Measurements from ENCODE around the gene CAB39. TPM values are rescaled to one million over a fixed set of nuclear protein-coding genes. Genes with fewer than 3 reads are reported as not detected.

Gene CAB39
- total and polyA plus RNA-seq, 2 donors (not counting 3 experiments of a cell fraction or from before 2014, with no cell fraction given), result 25.7 to 53.7 TPM

GRCh38 chr2:230716588-230716987, 3.9 kb downstream of the CAB39 start:
- TF ChIP-seq FOS (IDR thresholded peaks at IDR 0.05; ENCODE audit: borderline replicate concordance, insufficient read depth, low read length) (no peak), GATA2 (IDR thresholded peaks at IDR 0.05; ENCODE audit: insufficient read depth, insufficient read length, low read depth, low read length) (no peak), POLR2A (IDR thresholded peaks at IDR 0.05; ENCODE audit: low read depth, low read length) (no peak)
- peaks cover 0 to 3% of the 10 kb centered on the region in 2 experiments for H3K36me3 ChIP-seq (ENCODE audit: control insufficient read depth in 2 of 2, extremely low read depth in 1 of 2, insufficient read depth in 2 of 2, low read length in 2 of 2)
- DNase-seq (ENCODE audit: low read depth, low spot score) (no peak), FAIRE-seq (no peak)
- H4K20me1 ChIP-seq (replicated peaks; ENCODE audit: control insufficient read depth, extremely low read depth, insufficient read depth, low read length), result peaks cover 23% of the 10 kb centered on the region
- H3K27me3 ChIP-seq (ENCODE audit: control insufficient read depth in 2 of 2, insufficient read depth in 2 of 2, low read length in 2 of 2), result no peaks in the 10 kb centered on the region
- H3K9me1 ChIP-seq (replicated peaks; ENCODE audit: control insufficient read depth, extremely low read depth, insufficient read depth, low read length), result no peaks in the 10 kb centered on the region
- no peak overlapping the region for H3K9ac ChIP-seq (replicated peaks; ENCODE audit: extremely low read depth, insufficient read depth, low read length)
- BruUV-seq (replicated peaks), result no TSS peak
- H3K9me3 ChIP-seq (replicated peaks; ENCODE audit: control insufficient read depth, insufficient read depth, low read length), result no peaks in the 10 kb centered on the region
- H3K27ac ChIP-seq (ENCODE audit: insufficient read depth, low read depth, low read length), result no peak overlapping the region
- no peak overlapping the region for H3K4me2 ChIP-seq (ENCODE audit: insufficient read depth, low read length)
- dilution Hi-C loops (cut with MboI; ENCODE audit: extremely low pct_ligation_motif_present, low sequenced_read_pairs) (no loop called here), intact Hi-C loops (cut with micrococcal nuclease) (no loop called here)
- H3K79me2 ChIP-seq (ENCODE audit: control insufficient read depth, insufficient read depth, low read length), result peaks cover 89% of the 10 kb centered on the region
- ChIA-PET POLR2A (interaction anchor here (0.6 kb wide), 1 partner anchor 58 kb away, joined by 3 read pairs; no protein-coding TSS in a partner anchor), CTCF (interaction anchor here (2.0 kb wide), 1 partner anchor 82 kb away, joined by 8 read pairs; no protein-coding TSS in a partner anchor)
- no peak overlapping the region for H3K4me3 ChIP-seq (replicated peaks in 1 of 3; ENCODE audit: insufficient read depth in 1 of 3, low read depth in 1 of 3, low read length in 3 of 3)
- no peak overlapping the region for H2AFZ ChIP-seq (ENCODE audit: low read depth, low read length)
- peaks cover 20% of the 10 kb centered on the region for H3K4me1 ChIP-seq (ENCODE audit: control insufficient read depth, extremely low read depth, insufficient read depth, low read length)

GRCh38 chr2:230717600-230717999, 5.0 kb downstream of the CAB39 start:
- H3K4me2 ChIP-seq (ENCODE audit: insufficient read depth, low read length), result no peak overlapping the region
- DNase-seq (ENCODE audit: low read depth, low spot score), result no peak
- no peak overlapping the region for H2AFZ ChIP-seq (ENCODE audit: low read depth, low read length)
- H4K20me1 ChIP-seq (replicated peaks; ENCODE audit: control insufficient read depth, extremely low read depth, insufficient read depth, low read length), result peaks cover 23% of the 10 kb centered on the region
- no peak for TF ChIP-seq EZH2 (IDR thresholded peaks at IDR 0.05; ENCODE audit: borderline replicate concordance, low read depth, low read length, severe bottlenecking)
- no peak for TF ChIP-seq GATA2 (IDR thresholded peaks at IDR 0.05; ENCODE audit: insufficient read depth, insufficient read length, low read depth, low read length)
- no peak for TF ChIP-seq CTCF (IDR thresholded peaks at IDR 0.05; ENCODE audit: extremely low read depth in 1 of 2, insufficient read depth in 1 of 2, low read depth in 1 of 2, low read length in 2 of 2)
- TF ChIP-seq POLR2AphosphoS5 (IDR thresholded peaks at IDR 0.05; ENCODE audit: insufficient read depth, low read depth, low read length), result no peak
- no peak for TF ChIP-seq MAX (IDR thresholded peaks at IDR 0.05; ENCODE audit: insufficient read depth, insufficient read length)
- no peak for TF ChIP-seq MYC (IDR thresholded peaks at IDR 0.05; ENCODE audit: low read depth, low read length)
- TF ChIP-seq JUN (IDR thresholded peaks at IDR 0.05; ENCODE audit: borderline replicate concordance, insufficient read depth, insufficient read length, low read depth), result no peak
- TF ChIP-seq POLR2A (IDR thresholded peaks at IDR 0.05; ENCODE audit: low read depth, low read length), result no peak
- no peak for TF ChIP-seq FOS (IDR thresholded peaks at IDR 0.05; ENCODE audit: borderline replicate concordance, insufficient read depth, low read length)
- no peaks in the 10 kb centered on the region for H3K27me3 ChIP-seq (ENCODE audit: control insufficient read depth in 2 of 2, insufficient read depth in 2 of 2, low read length in 2 of 2)
- FAIRE-seq, result no peak
- CTCF ChIA-PET, result interaction anchor here (0.7 to 2.0 kb wide), 2 partner anchors 74 to 81 kb away, joined by 3 to 8 read pairs; no protein-coding TSS in a partner anchor
- H3K27ac ChIP-seq (ENCODE audit: insufficient read depth, low read depth, low read length), result no peak overlapping the region
- H3K4me3 ChIP-seq (replicated peaks in 1 of 3; ENCODE audit: insufficient read depth in 1 of 3, low read depth in 1 of 3, low read length in 3 of 3), result no peak overlapping the region
- peaks cover 99% of the 10 kb centered on the region for H3K79me2 ChIP-seq (ENCODE audit: control insufficient read depth, insufficient read depth, low read length)
- dilution Hi-C loops (cut with MboI; ENCODE audit: extremely low pct_ligation_motif_present, low sequenced_read_pairs), result no loop called here
- POLR2A ChIA-PET, result no interaction called here
- no peaks in the 10 kb centered on the region for H3K9me1 ChIP-seq (replicated peaks; ENCODE audit: control insufficient read depth, extremely low read depth, insufficient read depth, low read length)
- H3K9ac ChIP-seq (replicated peaks; ENCODE audit: extremely low read depth, insufficient read depth, low read length), result no peak overlapping the region
- H3K36me3 ChIP-seq (ENCODE audit: control insufficient read depth in 2 of 2, extremely low read depth in 1 of 2, insufficient read depth in 2 of 2, low read length in 2 of 2), result peaks cover 0 to 3% of the 10 kb centered on the region in 2 experiments
- H3K9me3 ChIP-seq (replicated peaks; ENCODE audit: control insufficient read depth, insufficient read depth, low read length), result no peaks in the 10 kb centered on the region
- H3K4me1 ChIP-seq (ENCODE audit: control insufficient read depth, extremely low read depth, insufficient read depth, low read length), result peaks cover 18% of the 10 kb centered on the region
- no TSS peak for BruUV-seq (replicated peaks)
- intact Hi-C loops (cut with micrococcal nuclease), result no loop called here

Data from endothelial cell of umbilical vein (primary cell).